ENCODE measurements around the gene SOX30. TPM values are rescaled to one million over a fixed set of nuclear protein-coding genes. Genes with fewer than 3 reads are reported as not detected.
A peak's percentile ranks its signal among the peaks of the same experiment; 100 is the strongest.

SOX30 gene
- total RNA-seq, 1 donor from 2014 or later = not detected

GRCh38 chr5:157650991-157651611 is 1.1 kb downstream of the SOX30 start:
- Histone ChIP-seq H3K36me3 (no peaks in the 10 kb centered on the region), H3K9me3 (no peaks in the 10 kb centered on the region), H3K4me3 (peak overlapping the region; percentile 53), H3K4me1 (peaks cover 8% of the 10 kb centered on the region), H3K27ac (no peak overlapping the region), H3K27me3 (ENCODE audit: low read depth) (no peaks in the 10 kb centered on the region)
- intact Hi-C loops (cut with DNase I) = no loop called here
- DNase-seq (no peak), ATAC-seq (peak in 1 of 2 donors; percentile 11)
- no peak for TF ChIP-seq CTCF (IDR thresholded peaks at IDR 0.05)

- Histone ChIP-seq H3K4me1 (peaks cover 8% of the 10 kb centered on the region), H3K36me3 (no peaks in the 10 kb centered on the region), H3K9me3 (no peaks in the 10 kb centered on the region), H3K4me3 (no peak overlapping the region), H3K27me3 (ENCODE audit: low read depth) (no peaks in the 10 kb centered on the region), H3K27ac (no peak overlapping the region)
- DNase-seq = no peak
- intact Hi-C loops (cut with DNase I) = no loop called here
- ATAC-seq = no peak
- TF ChIP-seq CTCF (IDR thresholded peaks at IDR 0.05) = no peak
Measured at GRCh38 chr5:157649101-157649500, 3.1 kb downstream of the SOX30 start.

- intact Hi-C loops (cut with DNase I) = no loop called here
- Histone ChIP-seq H3K27me3 (ENCODE audit: low read depth) (no peaks in the 10 kb centered on the region), H3K27ac (no peak overlapping the region), H3K36me3 (no peaks in the 10 kb centered on the region), H3K4me3 (no peak overlapping the region), H3K9me3 (no peaks in the 10 kb centered on the region), H3K4me1 (peaks cover 8% of the 10 kb centered on the region)
- ATAC-seq (no peak), DNase-seq (no peak)
- no peak for TF ChIP-seq CTCF (IDR thresholded peaks at IDR 0.05)
Measured at GRCh38 chr5:157648275-157648990, 3.8 kb downstream of the SOX30 start.

- Histone ChIP-seq H3K27ac (no peak overlapping the region), H3K27me3 (ENCODE audit: low read depth) (no peaks in the 10 kb centered on the region), H3K36me3 (no peaks in the 10 kb centered on the region), H3K9me3 (no peaks in the 10 kb centered on the region), H3K4me1 (no peaks in the 10 kb centered on the region), H3K4me3 (no peak overlapping the region)
- ATAC-seq = no peak
- intact Hi-C loops (cut with DNase I) = no loop called here
- no peak for TF ChIP-seq CTCF (IDR thresholded peaks at IDR 0.05)
- no peak for DNase-seq
Measured at GRCh38 chr5:157640406-157641066, 11.7 kb downstream of the SOX30 start.

GRCh38 chr5:157630341-157630740 is 21.9 kb downstream of the SOX30 start:
- Histone ChIP-seq H3K36me3 (no peaks in the 10 kb centered on the region), H3K4me3 (no peak overlapping the region), H3K27ac (no peak overlapping the region), H3K9me3 (no peaks in the 10 kb centered on the region), H3K4me1 (no peaks in the 10 kb centered on the region), H3K27me3 (ENCODE audit: low read depth) (no peaks in the 10 kb centered on the region)
- DNase-seq = no peak
- intact Hi-C loops (cut with DNase I) = no loop called here
- TF ChIP-seq CTCF (IDR thresholded peaks at IDR 0.05) = no peak
- ATAC-seq = no peak

Measured in lower lobe of right lung (tissue), 2 donors.